Tibial nerve (tissue), 4 donors: ENCODE measurements around the gene UBE2E1. TPM values are rescaled to one million over a fixed set of nuclear protein-coding genes. Genes with fewer than 3 reads are reported as not detected.

ENCODE experiments used
- DNase-seq, 2 donors: peaks; one replicate each; pipeline ENCODE4 v3.0.0-alpha.2; 2019; ENCODE audit warnings: low spot score in 2 of 2
- H3K27ac ChIP-seq, 4 donors: fragments of 200-600 bp; sonication (generic) in 3 of 4; one replicate each; pipeline ENCODE4 v1.5.1; 2017 to 2019; ENCODE audit warnings: mild to moderate bottlenecking in 1 of 4
- H3K27me3 ChIP-seq, 2 donors: fragments of 200-600 bp; sonication (generic) in 1 of 2; one replicate each; pipeline versions ENCODE4 v1.5.1 to v1.6.0; 2017 to 2019
- H3K36me3 ChIP-seq, 3 donors: fragments of 200-600 bp; sonication (generic); one replicate each; pipeline ENCODE4 v1.5.1; 2018 to 2019
- H3K4me1 ChIP-seq, 4 donors: fragments of 200-600 bp; sonication (generic) in 3 of 4; one replicate each; pipeline ENCODE4 v1.5.1; 2017 to 2019
- H3K4me3 ChIP-seq, 4 donors: fragments of 200-600 bp; sonication (generic) in 3 of 4; one replicate each; pipeline ENCODE4 v1.5.1; 2017 to 2019; ENCODE audit warnings: mild to moderate bottlenecking in 1 of 4, moderate library complexity in 1 of 4
- H3K9me3 ChIP-seq, 4 donors: fragments of 200-600 bp; sonication (generic) in 3 of 4; one replicate each; pipeline ENCODE4 v1.5.1; 2017 to 2019
- EP300 ChIP-seq, 2 donors: sonication (generic); formaldehyde crosslinking; IDR thresholded peaks; one replicate each; pipeline ENCODE4 v1.6.1; 2017; ENCODE audit warnings: antibody characterized with exemption in 2 of 2, mild to moderate bottlenecking in 1 of 2
- POLR2A ChIP-seq, 2 donors: fragments of 450-650 bp; IDR thresholded peaks; one replicate each; pipeline ENCODE4 v1.6.1; 2017; ENCODE audit warnings: antibody characterized with exemption in 2 of 2, mild to moderate bottlenecking in 2 of 2, moderate library complexity in 2 of 2
- WGBS, 2 donors: methylation state at CpG; one replicate each; pipeline ENCODE4 v1.1.5; 2018; 5-methylcytosine and 5-hydroxymethylcytosine counted together
- total RNA-seq, 4 donors: library from RNA; depleted of rRNA; stranded (reverse); fragments of >200 nt; gene quantifications; one replicate each; pipeline ENCODE4 v1.1.0, GENCODE V29; 2016
- TF ChIP-seq, protein P1 (sequence below), 5 experiments: fragments of 200-600 bp in 3 of 5; fragments of 450-650 bp in 2 of 5; sonication (generic) in 3 of 5; IDR thresholded peaks; one replicate each; pipeline ENCODE4 v1.5.1; 2016 to 2019; ENCODE audit warnings: antibody characterized with exemption in 5 of 5, mild to moderate bottlenecking in 3 of 5, moderate library complexity in 2 of 5

The UBE2E1 gene
- total RNA-seq, 4 donors from 2014 or later: 55.1 to 132 (median 99.5) TPM

DNA sequence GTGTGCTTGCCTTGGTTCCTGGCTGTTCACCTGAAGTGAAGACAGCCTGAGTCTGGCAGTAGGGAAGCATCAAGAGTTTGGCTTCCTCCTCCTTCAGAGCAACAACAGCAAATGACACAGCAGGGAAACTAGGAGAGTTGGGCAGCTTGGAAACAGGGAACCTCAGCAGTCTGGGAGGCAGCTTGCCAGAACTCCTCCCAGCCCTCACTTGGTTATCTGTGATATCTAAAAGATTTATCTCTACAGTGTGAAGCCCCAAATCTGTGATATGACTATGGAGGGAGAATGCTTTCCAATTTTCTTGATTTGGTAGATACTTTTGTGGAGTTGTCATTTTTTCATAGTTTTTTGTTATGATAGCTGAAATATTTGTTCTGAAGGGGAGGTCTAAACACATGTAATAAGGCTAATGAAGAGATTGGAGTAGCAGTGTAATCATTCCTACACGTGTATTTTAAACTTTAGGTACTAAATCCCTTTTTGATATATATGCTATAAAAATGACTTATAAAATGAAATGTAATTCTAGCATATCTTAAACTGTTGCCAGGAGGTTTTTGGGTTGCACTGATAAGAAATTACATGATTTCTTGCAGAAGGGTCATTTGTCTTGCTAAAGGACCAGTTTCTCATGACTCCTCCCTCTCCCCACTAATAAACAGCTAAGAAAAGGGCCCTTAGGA is 20.8 kb downstream of the UBE2E1 start:
- H3K27me3 ChIP-seq: no peaks in the 10 kb centered on the region
- peaks cover 0 to 77% (median 10%) of the 10 kb centered on the region in 4 donors for H3K4me1 ChIP-seq
- WGBS, 2 donors: 42 to 47% methylated on average over 1 of the region's 1 CpG
- no peak for TF ChIP-seq EP300 (IDR thresholded peaks at IDR 0.05)
- no peak for TF ChIP-seq POLR2A (IDR thresholded peaks at IDR 0.05)
- TF ChIP-seq, protein P1, sequence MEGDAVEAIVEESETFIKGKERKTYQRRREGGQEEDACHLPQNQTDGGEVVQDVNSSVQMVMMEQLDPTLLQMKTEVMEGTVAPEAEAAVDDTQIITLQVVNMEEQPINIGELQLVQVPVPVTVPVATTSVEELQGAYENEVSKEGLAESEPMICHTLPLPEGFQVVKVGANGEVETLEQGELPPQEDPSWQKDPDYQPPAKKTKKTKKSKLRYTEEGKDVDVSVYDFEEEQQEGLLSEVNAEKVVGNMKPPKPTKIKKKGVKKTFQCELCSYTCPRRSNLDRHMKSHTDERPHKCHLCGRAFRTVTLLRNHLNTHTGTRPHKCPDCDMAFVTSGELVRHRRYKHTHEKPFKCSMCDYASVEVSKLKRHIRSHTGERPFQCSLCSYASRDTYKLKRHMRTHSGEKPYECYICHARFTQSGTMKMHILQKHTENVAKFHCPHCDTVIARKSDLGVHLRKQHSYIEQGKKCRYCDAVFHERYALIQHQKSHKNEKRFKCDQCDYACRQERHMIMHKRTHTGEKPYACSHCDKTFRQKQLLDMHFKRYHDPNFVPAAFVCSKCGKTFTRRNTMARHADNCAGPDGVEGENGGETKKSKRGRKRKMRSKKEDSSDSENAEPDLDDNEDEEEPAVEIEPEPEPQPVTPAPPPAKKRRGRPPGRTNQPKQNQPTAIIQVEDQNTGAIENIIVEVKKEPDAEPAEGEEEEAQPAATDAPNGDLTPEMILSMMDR (IDR thresholded peaks at IDR 0.05): no peak
- no peaks in the 10 kb centered on the region for H3K36me3 ChIP-seq
- no peak overlapping the region for H3K4me3 ChIP-seq
- H3K9me3 ChIP-seq: no peaks in the 10 kb centered on the region
- DNase-seq: no peak
- H3K27ac ChIP-seq: no peak overlapping the region

DNA sequence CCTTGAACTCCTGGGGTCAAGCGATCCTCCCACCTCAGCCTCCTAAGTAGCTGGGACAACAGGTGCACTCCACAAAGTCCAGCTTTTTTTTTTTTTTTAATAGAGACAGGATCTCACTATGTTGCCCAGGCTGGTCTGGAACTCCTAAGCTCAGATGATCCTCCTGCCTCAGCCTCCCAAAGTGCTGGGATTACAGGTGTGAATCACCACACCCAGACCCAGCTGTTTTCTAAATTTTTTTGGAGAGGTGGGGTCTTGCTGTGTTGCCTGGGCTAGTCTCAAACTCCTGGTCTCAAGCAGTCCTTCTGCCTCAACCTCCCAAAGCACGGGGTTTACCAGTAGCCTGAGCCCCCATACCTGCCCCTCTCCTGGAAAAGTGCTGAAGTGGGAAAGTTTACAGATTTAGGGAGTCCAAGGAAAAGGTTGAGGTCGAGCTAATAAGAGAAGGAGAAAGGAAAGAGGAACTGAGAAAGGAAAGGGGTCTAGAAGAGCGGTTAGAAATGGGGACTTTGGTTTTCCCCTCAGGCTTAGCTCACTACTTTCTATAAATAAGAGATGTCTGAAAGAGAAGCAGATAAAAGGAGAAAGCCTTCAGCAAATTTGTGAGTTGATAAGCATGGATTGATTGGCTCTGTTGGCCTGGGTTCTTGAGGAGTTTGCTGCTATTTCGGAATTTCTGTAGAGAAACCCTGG is 23.6 kb downstream of the UBE2E1 start:
- no peaks in the 10 kb centered on the region for H3K27me3 ChIP-seq
- H3K36me3 ChIP-seq: no peaks in the 10 kb centered on the region
- peaks cover 0 to 58% (median 10%) of the 10 kb centered on the region in 4 donors for H3K4me1 ChIP-seq
- no peak overlapping the region for H3K27ac ChIP-seq
- DNase-seq: no peak
- no peaks in the 10 kb centered on the region for H3K9me3 ChIP-seq
- WGBS, 2 donors: 76 to 77% methylated on average over 5 of the region's 5 CpGs
- no peak for TF ChIP-seq EP300 (IDR thresholded peaks at IDR 0.05)
- TF ChIP-seq, protein P1 (IDR thresholded peaks at IDR 0.05): no peak
- TF ChIP-seq POLR2A (IDR thresholded peaks at IDR 0.05): no peak
- H3K4me3 ChIP-seq: no peak overlapping the region

DNA sequence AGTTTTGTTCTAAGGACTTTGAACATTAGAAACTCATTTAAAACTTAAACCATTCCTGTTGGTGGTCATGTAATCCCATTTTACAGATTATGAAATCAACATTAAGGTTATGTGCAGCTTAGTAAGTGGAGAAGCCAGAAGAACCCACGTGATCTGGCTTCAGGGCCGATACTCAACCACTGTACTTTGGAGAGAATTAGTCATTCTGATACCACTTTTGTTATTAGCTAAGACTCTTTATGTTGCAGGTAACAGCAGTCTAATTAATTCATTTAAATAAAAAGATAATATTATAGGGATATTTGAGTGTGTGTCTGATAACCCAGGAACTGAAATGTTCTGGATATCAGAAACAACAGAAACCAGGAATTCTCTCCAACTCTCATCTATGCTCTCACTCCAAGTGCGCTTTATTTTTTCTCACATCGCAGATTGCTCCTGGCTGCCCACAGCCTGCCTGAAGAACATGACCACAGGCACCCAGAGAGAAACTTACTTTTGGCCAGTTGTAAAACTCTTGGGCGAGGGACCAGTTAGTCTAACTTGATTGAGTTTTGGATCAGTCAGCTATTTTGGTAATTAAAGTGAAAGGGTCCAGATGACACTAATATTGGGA is 25.2 kb downstream of the UBE2E1 start:
- no peak for TF ChIP-seq EP300 (IDR thresholded peaks at IDR 0.05)
- no peak for TF ChIP-seq POLR2A (IDR thresholded peaks at IDR 0.05)
- TF ChIP-seq, protein P1 (IDR thresholded peaks at IDR 0.05): no peak
- H3K36me3 ChIP-seq: no peaks in the 10 kb centered on the region
- peaks cover 0 to 57% (median 11%) of the 10 kb centered on the region in 4 donors for H3K4me1 ChIP-seq
- no peak overlapping the region for H3K27ac ChIP-seq
- H3K4me3 ChIP-seq: no peak overlapping the region
- 87% methylated on average over 5 of the region's 5 CpGs for WGBS, 2 donors
- no peak for DNase-seq
- H3K27me3 ChIP-seq: no peaks in the 10 kb centered on the region
- H3K9me3 ChIP-seq: no peaks in the 10 kb centered on the region

DNA sequence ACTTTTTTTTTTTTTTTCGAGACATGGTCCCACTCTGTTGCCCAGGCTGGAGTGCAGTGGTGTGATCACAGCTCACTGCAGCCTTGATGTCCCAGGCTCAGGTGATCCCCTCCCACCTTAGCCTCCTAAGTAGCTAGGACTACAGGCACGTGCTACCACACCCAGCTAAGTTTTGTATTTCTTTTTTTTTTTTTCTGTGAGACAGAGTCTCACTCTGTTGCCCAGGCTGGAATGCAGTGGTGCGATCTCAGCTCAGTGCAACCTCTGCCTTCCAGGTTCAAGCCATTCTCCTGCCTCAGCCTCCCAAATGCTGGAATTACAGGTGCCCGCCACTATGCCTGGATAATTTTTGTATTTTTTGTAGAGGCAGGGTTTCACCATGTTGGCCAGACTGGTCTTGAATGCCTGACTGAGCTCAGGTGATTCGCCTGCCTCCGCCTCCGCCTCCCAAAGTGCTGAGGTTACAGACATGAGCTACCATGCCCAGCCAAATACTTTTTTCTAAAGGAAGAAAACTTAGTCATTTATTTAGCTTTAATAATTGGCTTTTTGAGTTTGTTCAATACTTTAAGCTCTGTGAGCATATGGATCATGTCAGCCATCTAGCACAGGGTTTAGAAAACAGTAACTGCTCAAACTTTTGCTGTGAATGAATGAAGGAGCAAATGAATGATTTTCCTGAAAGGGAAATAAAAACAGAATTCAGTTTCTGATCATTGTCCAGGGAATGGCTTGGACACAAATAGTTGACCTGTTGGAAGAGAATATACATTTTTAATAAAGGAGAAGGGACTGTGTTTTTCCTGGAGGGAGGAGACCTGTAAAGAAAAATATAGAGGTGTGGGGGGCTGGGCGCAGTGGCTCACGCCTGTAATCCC is 26.0 kb downstream of the UBE2E1 start:
- Histone ChIP-seq H3K27me3 (no peaks in the 10 kb centered on the region), H3K4me1 (peaks cover 0 to 58% (median 11%) of the 10 kb centered on the region in 4 donors), H3K27ac (no peak overlapping the region), H3K36me3 (no peaks in the 10 kb centered on the region), H3K9me3 (no peaks in the 10 kb centered on the region), H3K4me3 (no peak overlapping the region)
- TF ChIP-seq EP300 (IDR thresholded peaks at IDR 0.05): no peak
- no peak for TF ChIP-seq POLR2A (IDR thresholded peaks at IDR 0.05)
- TF ChIP-seq, protein P1 (IDR thresholded peaks at IDR 0.05): no peak
- WGBS, 2 donors: 91 to 95% methylated on average over 9 of the region's 9 CpGs
- DNase-seq: no peak
